AML-193 (cell line): Measurements from ENCODE around the gene RAB35.

ENCODE experiments used
- DNase-seq, 2 experiments: peaks; one replicate each; lab custom pipeline; 2025; lab: John Stamatoyannopoulos, UW

RAB35 gene

GRCh38 chr12:120086801-120087621 is 29.5 kb downstream of the RAB35 start:
- DNase-seq: peak; percentile 95 to 96

- no peak for DNase-seq
Observed at GRCh38 chr12:120085920-120086645, 30.5 kb downstream of the RAB35 start.

- no peak for DNase-seq
Observed at GRCh38 chr12:120081641-120082040, 34.9 kb downstream of the RAB35 start.

GRCh38 chr12:120079411-120080400 is 36.8 kb downstream of the RAB35 start:
- DNase-seq: no peak

DNA sequence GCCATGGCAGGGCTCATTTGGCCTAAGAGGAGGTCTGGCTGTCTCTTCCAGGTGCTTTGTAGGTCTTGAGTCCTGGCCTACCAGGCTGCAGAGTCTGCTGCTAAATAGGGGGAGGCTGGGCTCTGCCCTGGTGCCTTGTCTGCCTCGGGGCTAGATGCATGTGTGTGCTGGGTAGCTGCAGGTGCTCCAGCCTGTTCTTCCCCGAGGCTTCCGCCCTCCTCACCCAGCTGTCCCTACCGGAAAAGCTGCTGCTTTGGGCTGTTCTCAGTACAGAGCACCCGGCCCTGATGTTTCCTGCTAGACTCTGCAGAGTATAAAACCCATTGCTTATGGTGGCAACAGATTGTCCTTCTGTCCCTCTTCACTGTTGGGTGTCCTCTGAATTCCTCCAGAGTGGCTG is 37.7 kb downstream of the RAB35 start:
- DNase-seq: no peak

GRCh38 chr12:120077260-120077659 is 39.3 kb downstream of the RAB35 start:
- DNase-seq: no peak

DNA sequence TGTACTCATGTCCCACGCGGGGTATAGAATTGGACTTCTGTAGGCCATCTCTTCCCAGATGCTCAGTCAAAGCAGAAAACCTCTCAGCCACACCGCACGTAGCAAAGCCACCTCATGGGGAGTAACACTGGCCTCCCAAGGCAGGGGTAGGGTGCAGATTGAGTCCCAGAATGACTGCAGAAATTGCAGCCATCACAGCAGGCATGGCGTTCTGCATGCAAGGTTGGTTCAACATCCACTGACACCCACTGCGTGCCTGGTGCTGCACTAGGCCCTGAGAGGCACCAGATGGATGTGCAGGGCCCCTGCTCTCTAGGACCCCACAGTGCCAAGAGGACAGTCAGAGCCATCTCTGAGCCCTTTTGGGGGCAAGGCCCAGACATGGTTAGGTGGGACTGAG is 39.9 kb downstream of the RAB35 start:
- no peak for DNase-seq

- no peak for DNase-seq
Observed at GRCh38 chr12:120075034-120075616, 41.4 kb downstream of the RAB35 start.

GRCh38 chr12:120072472-120073249 is 43.9 kb downstream of the RAB35 start:
- DNase-seq: no peak

DNA sequence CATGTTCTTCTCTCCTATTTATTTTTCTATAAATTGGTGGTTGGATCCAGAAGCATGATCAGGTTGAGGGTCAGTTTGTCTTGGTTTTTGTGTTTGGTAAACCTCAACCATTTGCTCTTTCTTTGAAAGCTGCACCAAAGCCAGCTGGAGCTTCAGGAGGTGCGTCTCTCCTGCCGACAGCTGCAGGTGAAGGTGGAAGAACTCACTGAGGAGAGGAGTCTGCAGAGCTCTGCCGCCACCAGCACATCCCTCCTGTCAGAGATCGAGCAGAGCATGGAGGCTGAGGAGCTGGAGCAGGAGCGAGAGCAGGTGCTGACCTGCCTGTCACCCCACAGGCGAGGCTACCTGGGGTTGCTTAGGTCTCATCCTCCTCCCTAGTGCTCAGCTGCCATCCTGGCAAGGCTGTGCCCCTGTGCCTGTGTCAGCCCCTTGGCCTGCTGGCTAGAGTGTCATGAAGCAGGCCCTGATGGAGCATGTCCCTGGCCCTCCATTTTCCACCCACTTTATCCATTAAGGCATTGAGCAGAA is 45.0 kb downstream of the RAB35 start:
- no peak for DNase-seq

DNA sequence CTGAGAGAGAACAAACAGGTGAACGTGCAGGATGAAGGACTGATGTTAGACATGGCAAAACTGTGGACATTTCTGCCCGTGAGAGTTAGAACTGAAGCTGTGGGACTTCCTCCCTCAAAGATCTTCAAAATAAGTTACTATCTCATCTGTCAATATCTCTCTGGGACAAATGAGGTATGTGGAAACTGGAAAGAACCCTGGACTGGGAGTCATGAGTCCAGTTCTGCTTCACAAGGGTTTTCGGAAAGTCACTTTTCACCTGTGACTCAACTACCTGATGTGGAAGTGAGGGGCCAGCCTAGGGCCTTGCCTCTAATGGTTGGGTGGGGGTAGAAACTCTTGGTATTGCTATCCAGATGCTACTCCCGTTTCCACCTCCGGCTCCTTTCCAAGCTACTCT is 47.3 kb downstream of the RAB35 start:
- no peak for DNase-seq

DNA sequence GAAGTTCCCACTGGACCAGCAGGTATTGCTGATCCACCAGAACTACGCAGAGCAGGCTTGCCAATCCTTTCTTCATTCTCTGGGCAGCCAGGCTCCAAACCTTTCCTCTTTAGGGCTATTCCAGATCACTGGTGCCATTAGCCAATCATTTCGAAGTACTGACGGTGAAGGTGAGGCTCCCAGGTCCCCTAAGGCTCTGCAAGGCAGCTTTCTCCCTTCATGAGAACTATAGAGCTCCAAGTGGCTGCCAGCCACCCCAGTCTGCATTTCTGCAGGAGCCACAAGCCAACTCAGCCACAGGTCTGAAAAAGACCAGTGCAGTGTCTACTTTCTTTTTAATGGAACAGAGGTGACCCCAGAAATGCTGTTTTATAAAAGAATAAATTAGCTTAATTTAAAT is 48.7 kb downstream of the RAB35 start:
- DNase-seq: no peak

- no peak for DNase-seq
Observed at GRCh38 chr12:120067084-120067869, 49.3 kb downstream of the RAB35 start.

GRCh38 chr12:120066341-120066740 is 50.2 kb downstream of the RAB35 start:
- no peak for DNase-seq

- DNase-seq: no peak
Observed at GRCh38 chr12:120065472-120065871, 51.1 kb downstream of the RAB35 start.

DNA sequence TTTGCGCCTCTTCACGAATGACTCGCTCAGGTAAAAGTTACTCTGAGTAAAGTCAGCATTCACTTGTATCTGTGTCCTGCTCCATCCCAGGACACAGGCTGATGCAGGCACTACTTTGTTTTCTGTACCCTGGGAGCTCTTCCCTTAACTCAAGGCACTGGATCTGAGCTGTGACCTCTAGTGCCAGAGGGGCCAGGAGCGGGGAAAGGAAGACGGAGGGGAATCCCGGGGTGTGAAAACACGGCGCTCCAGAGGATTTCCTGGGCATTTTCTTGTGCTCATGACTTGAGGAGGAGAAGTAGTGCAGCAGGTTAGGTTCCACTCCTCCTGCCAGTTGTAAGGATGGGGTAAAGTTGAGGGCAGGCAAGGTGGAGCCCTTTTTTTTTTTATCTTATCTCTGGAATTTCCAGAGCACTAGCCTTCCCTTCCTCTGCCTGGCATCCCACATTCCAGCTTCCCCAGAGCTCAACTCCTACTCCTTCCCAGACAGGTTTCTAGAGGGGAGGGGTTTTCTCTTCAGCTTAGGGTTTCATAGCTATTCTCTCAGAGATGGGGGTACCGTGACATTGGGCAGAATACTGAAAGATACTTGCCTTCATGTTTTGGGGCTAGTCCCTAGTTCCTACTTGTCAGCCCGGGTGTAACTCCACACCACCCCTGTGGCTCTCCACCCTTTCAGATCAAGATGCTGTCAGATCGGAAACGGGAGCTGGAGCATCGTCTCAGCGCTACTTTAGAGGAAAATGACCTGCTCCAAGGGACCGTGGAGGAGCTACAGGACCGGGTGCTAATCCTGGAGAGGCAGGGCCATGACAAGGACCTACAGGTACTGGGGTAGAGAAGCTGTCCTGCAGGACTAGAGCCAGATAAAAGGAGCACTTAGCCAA is 52.3 kb downstream of the RAB35 start:
- DNase-seq: no peak

DNA sequence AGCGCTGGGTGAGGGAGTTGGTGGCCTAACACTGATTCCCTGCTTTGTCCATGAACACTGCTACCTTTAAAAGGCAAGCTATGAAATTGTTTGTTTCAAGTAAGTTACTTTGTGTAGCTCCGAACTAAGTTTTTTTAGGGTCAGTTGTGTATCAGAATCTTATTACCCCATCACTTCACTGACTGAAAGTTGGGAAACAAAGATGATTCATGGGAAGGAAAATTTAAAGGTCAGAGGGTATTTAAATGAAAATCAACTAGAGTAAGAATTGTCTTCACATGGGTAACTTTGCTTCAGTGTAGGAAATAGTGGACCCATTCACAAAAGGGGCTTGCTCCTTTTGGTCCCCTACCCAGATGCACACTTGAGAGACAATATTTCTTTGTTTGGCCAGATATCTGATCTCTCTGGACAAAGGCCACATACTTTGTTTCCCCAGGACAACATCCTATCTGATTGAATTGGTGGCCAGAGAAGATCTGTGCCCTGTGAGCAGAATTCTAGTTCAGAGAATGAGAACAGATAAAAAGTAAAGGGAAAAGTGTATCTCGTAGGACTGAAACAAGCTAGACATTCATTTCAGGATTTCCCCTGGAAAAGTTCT is 53.5 kb downstream of the RAB35 start:
- DNase-seq: no peak

DNA sequence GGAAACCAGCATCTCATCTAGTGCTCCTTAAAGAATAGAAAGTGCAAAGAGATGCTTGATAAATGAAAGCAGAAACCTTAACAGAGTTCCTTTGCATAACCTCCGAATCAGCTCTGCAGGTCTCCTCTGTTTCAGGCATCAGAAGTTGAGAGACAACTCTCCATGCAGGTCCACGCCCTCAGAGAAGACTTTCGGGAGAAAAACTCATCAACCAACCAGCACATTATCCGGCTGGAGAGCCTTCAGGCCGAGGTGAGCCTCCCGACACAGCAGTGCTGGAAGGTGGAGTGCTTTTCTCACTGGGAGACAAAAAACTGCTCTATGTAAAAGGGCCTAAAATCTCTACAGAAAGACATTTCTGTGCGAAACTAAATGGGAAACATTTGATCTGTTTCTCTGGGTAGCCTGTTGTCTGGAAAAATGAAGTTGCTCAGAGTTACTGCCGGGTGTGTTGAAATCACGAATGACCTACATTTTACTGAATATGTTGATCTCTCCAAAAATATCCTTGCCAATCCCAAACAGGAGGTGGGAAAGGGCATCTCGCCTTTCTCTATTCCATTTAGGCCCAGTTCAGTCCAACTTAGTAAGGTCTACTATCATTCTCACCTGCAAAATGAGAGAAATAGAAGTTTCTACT is 54.9 kb downstream of the RAB35 start:
- DNase-seq: no peak
